Activated CD4-positive, alpha-beta T cell treated with anti-CD3 and anti-CD28 coated beads, Interleukin-2, amount 10 ng/mL, durations not matched to agents 7 days and 5 days (primary cell): ENCODE data around the gene BRCA1. TPM values are rescaled to one million over a fixed set of nuclear protein-coding genes. Genes with fewer than 3 reads are reported as not detected.

Source experiments
- CTCF ChIA-PET: fragments of 350-600 bp; sonication (Branson Sonifier 250); formaldehyde crosslinking; loops from one replicate; lab custom pipeline; 2021; ENCODE audit warnings: antibody characterized with exemption; lab: Charles Lee
- POLR2A ChIA-PET: fragments of 350-600 bp; sonication (Branson Sonifier 250); formaldehyde crosslinking; loops from one replicate; lab custom pipeline; 2021; ENCODE audit warnings: antibody characterized with exemption; lab: Charles Lee
- DNase-seq: peaks from one replicate; pipeline ENCODE4 v3.0.0-alpha.2; 2020
- H3K27ac Mint-ChIP-seq: one replicate; pipeline ENCODE4 v1.8.0; 2021; ENCODE audit warnings: mild to moderate bottlenecking, moderate library complexity, mixed read lengths
- H3K27me3 Mint-ChIP-seq: one replicate; pipeline ENCODE4 v1.8.0; 2021; ENCODE audit warnings: mixed read lengths
- H3K36me3 Mint-ChIP-seq: one replicate; pipeline ENCODE4 v1.8.0; 2021; ENCODE audit warnings: low read depth, mixed read lengths
- H3K4me1 Mint-ChIP-seq: one replicate; pipeline ENCODE4 v1.8.0; 2021; ENCODE audit warnings: mixed read lengths
- H3K4me3 Mint-ChIP-seq: one replicate; pipeline ENCODE4 v1.8.0; 2021; ENCODE audit warnings: mild to moderate bottlenecking, moderate library complexity, mixed read lengths
- H3K9me3 Mint-ChIP-seq: one replicate; pipeline ENCODE4 v1.8.0; 2021; ENCODE audit warnings: mixed read lengths
- total RNA-seq, 2 experiments: library from RNA; stranded (reverse); gene quantifications; one replicate each; pipeline ENCODE4 v1.2.3, GENCODE V29; 2021

Gene BRCA1
- total RNA-seq, 2 experiments from 2014 or later, result 67.4 to 76.0 TPM

GRCh38 chr17:43026595-43026994, 98.6 kb downstream of the BRCA1 start:
- POLR2A ChIA-PET, result no interaction called here
- Mint-ChIP-seq H3K27me3 (peaks cover 17% of the 10 kb centered on the region), H3K27ac (no peak overlapping the region), H3K9me3 (no peaks in the 10 kb centered on the region), H3K36me3 (peaks cover 3% of the 10 kb centered on the region), H3K4me3 (no peak overlapping the region), H3K4me1 (peaks cover 12% of the 10 kb centered on the region)
- no peak for DNase-seq
- CTCF ChIA-PET, result interaction anchor here (0.6 kb wide), 1 partner anchor 188 kb away, joined by 3 read pairs; no protein-coding TSS in a partner anchor

DNA sequence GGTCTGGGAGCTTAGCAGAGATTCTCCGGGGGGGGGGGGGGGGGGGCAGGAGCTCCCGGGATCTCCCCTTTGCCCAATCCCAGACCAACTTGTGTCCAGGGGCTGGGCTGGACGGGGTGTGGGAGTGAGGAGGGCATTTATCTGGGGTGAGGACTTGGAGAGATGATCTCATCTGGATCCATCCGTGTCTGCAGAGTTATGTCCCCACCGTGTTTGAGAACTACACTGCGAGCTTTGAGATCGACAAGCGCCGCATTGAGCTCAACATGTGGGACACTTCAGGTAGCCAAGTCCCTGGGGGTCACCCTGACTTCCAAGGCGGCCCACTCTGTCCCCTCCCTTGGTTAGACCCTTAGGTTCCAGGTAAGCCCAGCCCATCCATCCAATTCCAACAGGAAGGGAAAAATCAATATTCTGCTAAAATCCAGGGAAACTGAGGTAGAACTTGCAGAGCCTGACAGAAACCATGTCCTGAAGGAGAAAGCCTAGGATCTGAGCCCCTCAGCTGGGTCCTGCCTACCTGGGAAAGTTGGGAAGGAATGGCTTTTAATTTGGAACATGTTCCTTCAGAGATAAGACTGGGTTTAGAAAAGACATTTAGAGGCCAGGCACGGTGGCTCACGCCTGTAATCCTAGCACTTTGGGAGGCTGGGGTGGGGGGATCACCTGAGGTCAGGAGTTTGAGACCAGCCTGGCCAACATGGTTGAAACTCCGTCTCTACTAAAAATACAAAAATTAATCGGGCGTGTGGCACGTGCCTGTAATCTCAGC, 99.2 kb downstream of the BRCA1 start:
- Mint-ChIP-seq H3K27me3 (peaks cover 21% of the 10 kb centered on the region), H3K27ac (no peak overlapping the region), H3K9me3 (no peaks in the 10 kb centered on the region), H3K36me3 (peaks cover 3% of the 10 kb centered on the region), H3K4me3 (no peak overlapping the region), H3K4me1 (peaks cover 17% of the 10 kb centered on the region)
- DNase-seq, result no peak
- ChIA-PET POLR2A (no interaction called here), CTCF (interaction anchor here (0.6 kb wide), 1 partner anchor 189 kb away, joined by 3 read pairs; no protein-coding TSS in a partner anchor)

DNA sequence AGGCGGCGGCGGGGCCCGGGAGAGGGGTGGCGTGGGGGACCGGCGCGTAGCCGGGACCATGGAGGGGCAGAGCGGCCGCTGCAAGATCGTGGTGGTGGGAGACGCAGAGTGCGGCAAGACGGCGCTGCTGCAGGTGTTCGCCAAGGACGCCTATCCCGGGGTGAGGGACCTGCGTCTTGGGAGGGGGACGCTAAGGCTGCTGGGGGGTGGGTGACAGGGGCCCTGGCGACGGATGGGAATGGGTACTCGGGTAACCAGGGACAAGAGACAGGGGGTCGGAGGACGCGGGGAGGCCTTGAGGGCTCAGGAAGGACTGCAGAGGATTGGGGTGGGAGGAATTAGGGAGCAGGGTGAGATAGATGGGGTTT, 99.9 kb downstream of the BRCA1 start:
- peaks cover 21% of the 10 kb centered on the region for H3K27me3 Mint-ChIP-seq
- ChIA-PET POLR2A (no interaction called here), CTCF (interaction anchor here (1.5 kb wide), 1 partner anchor 19 kb away, joined by 6 read pairs; the partner anchor contains the start of gene IFI35)
- peaks cover 3% of the 10 kb centered on the region for H3K36me3 Mint-ChIP-seq
- no peaks in the 10 kb centered on the region for H3K9me3 Mint-ChIP-seq
- H3K4me3 Mint-ChIP-seq, result peak overlapping the region; percentile 45
- H3K4me1 Mint-ChIP-seq, result peaks cover 19% of the 10 kb centered on the region
- DNase-seq, result no peak
- H3K27ac Mint-ChIP-seq, result no peak overlapping the region

DNA sequence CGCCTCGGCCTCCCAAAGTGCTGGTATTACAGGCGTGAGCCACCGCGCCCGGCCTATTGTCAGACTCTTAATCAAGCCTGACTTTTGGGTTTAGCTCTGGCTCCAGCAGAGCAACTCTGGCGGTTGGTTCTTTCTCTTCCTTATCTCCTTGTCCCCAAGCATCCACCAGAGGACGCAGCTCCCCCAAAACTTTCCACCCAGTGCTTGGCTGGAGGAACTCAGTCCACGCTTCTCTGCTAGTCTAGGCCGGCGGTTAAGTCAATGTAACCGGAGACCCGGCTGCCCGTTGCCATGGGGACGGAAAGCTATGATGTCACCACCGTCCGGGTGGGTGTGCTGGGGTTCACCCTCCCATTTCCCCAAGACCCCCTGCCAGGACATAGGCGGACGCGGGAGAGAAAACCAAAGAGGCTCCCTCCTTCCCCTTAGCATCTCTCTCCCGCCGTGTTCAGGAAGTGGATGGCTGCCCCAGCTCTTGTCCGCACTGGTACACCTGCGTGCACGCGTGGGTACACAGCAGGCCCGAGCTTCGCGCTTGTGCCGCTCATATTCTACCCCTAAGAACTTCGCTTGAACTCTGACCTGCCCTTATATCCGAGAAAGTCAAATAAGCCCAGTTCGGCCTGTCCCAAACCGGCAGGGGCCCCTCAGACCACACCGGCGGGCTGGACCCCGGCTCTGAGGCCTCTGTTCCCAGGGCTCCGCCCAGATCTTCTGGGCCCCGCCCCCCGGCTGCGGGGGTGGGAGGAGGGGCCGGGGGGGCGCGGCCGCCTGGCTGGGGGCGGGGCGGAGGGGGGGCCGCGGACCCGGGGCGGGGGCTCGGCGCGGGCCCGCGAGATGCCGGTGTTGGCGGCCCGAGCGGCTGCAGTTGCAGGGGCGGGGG, 100.5 kb downstream of the BRCA1 start, which contains the start of gene RND2:
RND2 (plus strand) TSS at position 825 of the 883 bp plus-strand sequence. CDS start 117 bp downstream, outside the sequence.
- peaks cover 3% of the 10 kb centered on the region for H3K36me3 Mint-ChIP-seq
- CTCF ChIA-PET, result interaction anchor here (0.5 to 1.5 kb wide), 6 partner anchors 12 to 1059 kb away, joined by 3 to 6 read pairs (median 4); partner anchors contain the start of genes IFI35 and RPL27
- peaks cover 21% of the 10 kb centered on the region for H3K27me3 Mint-ChIP-seq
- H3K4me1 Mint-ChIP-seq, result peaks cover 23% of the 10 kb centered on the region
- POLR2A ChIA-PET, result interaction anchor here (0.8 kb wide), 1 partner anchor 27 kb away, joined by 3 read pairs; the partner anchor contains the start of gene RPL27
- H3K4me3 Mint-ChIP-seq, result peak within 1 kb of the TSS; percentile 78
- H3K27ac Mint-ChIP-seq, result peak within 1 kb of the TSS; percentile 57
- peak; percentile 81 for DNase-seq
- H3K9me3 Mint-ChIP-seq, result no peaks in the 10 kb centered on the region

GRCh38 chr17:43021741-43022512, 103.2 kb downstream of the BRCA1 start, which contains the start of gene VAT1:
TSS of gene VAT1 (minus strand) at chr17:43022385. CDS start at chr17:43022322, 63 bp downstream.
- ChIA-PET CTCF (interaction anchor here (0.5 to 1.5 kb wide), 4 partner anchors 8 to 286 kb away, joined by 3 to 5 read pairs (median 3); no protein-coding TSS in a partner anchor), POLR2A (interaction anchor here (1.0 kb wide), 1 partner anchor 9 kb away, joined by 6 read pairs; no protein-coding TSS in a partner anchor)
- Mint-ChIP-seq H3K4me1 (peaks cover 42% of the 10 kb centered on the region), H3K4me3 (peak within 1 kb of the TSS; percentile 79), H3K27me3 (peaks cover 19% of the 10 kb centered on the region), H3K27ac (peak within 1 kb of the TSS; percentile 31), H3K36me3 (peaks cover 3% of the 10 kb centered on the region), H3K9me3 (no peaks in the 10 kb centered on the region)
- peak; percentile 59 for DNase-seq

DNA sequence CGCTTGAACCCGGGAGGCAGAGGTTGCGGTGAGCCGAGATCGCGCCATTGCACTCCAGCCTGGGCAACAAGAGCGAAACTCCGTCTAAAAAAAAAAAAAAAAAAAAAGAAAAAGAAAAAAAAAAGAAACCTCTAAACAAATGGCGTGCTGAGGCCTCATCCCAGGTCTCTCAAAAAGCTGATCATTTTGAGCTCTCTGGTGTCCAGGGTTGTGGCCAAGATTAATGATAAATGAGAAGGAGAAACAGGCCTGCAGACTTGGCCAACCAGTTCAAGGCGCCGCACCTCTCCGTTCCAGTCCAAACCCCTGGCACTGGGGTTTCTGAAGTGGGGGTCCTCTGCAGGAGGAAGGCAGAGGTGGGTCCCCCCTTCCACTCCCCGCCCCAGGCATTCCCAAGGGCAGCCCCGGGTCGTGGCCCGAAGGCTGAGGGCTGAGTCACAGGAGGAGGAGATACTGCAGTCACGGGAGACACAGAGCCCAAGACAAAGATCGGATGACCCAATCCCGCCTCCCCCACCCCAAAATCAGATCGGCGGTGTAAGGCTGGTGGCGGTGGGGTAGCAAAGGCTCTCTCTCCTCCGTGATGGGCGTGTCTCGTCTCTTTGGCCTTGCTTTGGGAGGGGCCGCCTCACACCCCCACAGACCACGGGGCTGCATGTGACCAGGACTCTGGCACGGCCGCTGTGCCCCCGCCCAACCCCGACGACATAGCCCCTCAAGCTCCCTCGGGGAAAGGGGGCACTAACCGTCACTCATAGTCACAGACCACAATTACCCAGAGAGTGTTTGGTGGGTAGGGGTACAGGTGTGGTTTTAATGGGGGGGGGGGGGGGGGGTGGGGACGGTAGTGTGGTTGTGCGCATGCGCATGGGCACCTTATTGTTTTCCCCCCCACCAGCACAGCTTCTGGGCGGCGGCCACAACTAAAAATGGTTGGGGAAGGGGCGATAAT, 104.1 kb downstream of the BRCA1 start:
- CTCF ChIA-PET, result interaction anchor here (0.5 to 1.5 kb wide), 3 partner anchors 10 to 287 kb away, joined by 3 to 5 read pairs (median 3); no protein-coding TSS in a partner anchor
- Mint-ChIP-seq H3K27me3 (peaks cover 15% of the 10 kb centered on the region), H3K9me3 (no peaks in the 10 kb centered on the region), H3K4me1 (peaks cover 42% of the 10 kb centered on the region), H3K36me3 (peaks cover 3% of the 10 kb centered on the region), H3K27ac (peak overlapping the region; percentile 31), H3K4me3 (peak overlapping the region; percentile 79)
- POLR2A ChIA-PET, result no interaction called here
- DNase-seq, result no peak

DNA sequence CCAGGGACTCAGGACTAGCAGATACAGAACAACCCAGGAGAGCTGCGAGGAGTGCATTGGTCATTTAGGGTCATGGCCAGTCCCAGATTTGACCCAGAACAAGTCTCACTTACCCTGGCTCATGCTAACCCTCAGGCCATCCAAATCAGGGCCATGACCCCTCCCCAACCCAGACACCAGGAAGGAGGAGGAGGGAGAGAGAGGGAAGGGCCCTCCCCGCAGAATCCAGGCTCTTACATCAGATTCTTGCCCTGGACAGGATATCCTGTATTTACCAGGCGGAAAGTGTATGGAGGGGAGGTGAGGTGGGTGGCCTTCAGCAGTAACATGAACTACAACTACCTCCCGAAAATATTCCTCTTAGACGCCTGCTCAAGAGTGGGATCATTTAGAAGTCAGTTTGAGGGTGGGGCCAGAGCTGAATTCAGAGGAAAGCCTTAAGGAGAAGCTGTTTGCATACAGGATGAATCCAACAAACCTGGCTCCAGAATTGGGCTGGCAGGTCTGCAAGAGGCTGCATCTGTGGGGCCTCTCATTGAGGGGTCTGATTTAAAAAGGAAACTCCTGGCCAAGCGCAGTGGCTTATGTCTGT, 105.0 kb downstream of the BRCA1 start:
- Mint-ChIP-seq H3K9me3 (no peaks in the 10 kb centered on the region), H3K27me3 (peaks cover 10% of the 10 kb centered on the region), H3K27ac (no peak overlapping the region), H3K36me3 (peaks cover 3% of the 10 kb centered on the region), H3K4me3 (peak overlapping the region; percentile 66), H3K4me1 (peaks cover 40% of the 10 kb centered on the region)
- DNase-seq, result no peak
- ChIA-PET POLR2A (no interaction called here), CTCF (interaction anchor here (1.5 kb wide), 1 partner anchor 11 kb away, joined by 5 read pairs; no protein-coding TSS in a partner anchor)

DNA sequence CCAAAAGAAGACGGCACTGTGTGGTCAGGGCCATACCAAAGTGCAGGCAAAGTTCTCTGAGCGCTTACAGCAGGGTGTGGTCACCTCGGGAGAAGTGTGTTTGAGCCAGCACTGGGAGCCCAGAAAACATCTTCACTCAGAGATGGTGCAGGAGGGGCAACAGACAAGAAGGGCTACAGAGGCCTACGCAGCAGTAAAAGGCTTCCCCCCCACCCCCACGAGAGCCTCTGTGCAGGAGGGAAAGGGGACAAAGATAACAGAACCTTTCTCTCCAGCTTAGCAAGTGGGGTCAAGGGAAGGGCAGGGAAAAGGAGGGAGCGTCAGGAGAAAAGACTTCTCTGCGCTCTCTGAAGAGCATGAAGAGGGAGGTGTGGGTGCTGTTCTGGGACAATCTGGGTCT, 105.7 kb downstream of the BRCA1 start:
- DNase-seq, result no peak
- Mint-ChIP-seq H3K27me3 (peaks cover 6% of the 10 kb centered on the region), H3K4me3 (no peak overlapping the region), H3K9me3 (no peaks in the 10 kb centered on the region), H3K36me3 (peaks cover 2% of the 10 kb centered on the region), H3K27ac (peak overlapping the region; percentile 15), H3K4me1 (peaks cover 40% of the 10 kb centered on the region)
- ChIA-PET POLR2A (no interaction called here), CTCF (no interaction called here)

GRCh38 chr17:43018932-43019331, 106.2 kb downstream of the BRCA1 start:
- Mint-ChIP-seq H3K27ac (no peak overlapping the region), H3K4me1 (peaks cover 38% of the 10 kb centered on the region), H3K4me3 (no peak overlapping the region), H3K36me3 (no peaks in the 10 kb centered on the region), H3K9me3 (no peaks in the 10 kb centered on the region), H3K27me3 (peaks cover 4% of the 10 kb centered on the region)
- ChIA-PET CTCF (no interaction called here), POLR2A (no interaction called here)
- DNase-seq, result no peak

- CTCF ChIA-PET, result interaction anchor here (0.6 to 1.7 kb wide), 3 partner anchors 11 to 487 kb away, joined by 3 to 9 read pairs (median 3); partner anchors contain the start of gene IFI35
- POLR2A ChIA-PET, result no interaction called here
- Mint-ChIP-seq H3K36me3 (peaks cover 6% of the 10 kb centered on the region), H3K27me3 (peaks cover 4% of the 10 kb centered on the region), H3K27ac (peak overlapping the region; percentile 20), H3K4me3 (no peak overlapping the region), H3K4me1 (peaks cover 38% of the 10 kb centered on the region), H3K9me3 (no peaks in the 10 kb centered on the region)
- DNase-seq, result peak; percentile 68
These were observed 106.9 kb downstream of the BRCA1 start for GRCh38 chr17:43018008-43018853.
